Activated CD8-positive, alpha-beta memory T cell treated with anti-CD3 and anti-CD28 coated beads for 36 hours (primary cell): ENCODE results near the gene SET. TPM values are rescaled to one million over a fixed set of nuclear protein-coding genes. Genes with fewer than 3 reads are reported as not detected.
"Not testable (repeated sequence)": the region's sequence is repeated elsewhere in the genome, so short reads cannot be mapped to it uniquely, and the experiment has no call there.

Source experiments
- CTCF ChIA-PET: fragments of 350-600 bp; sonication (Branson Sonifier 250); formaldehyde crosslinking; loops from one replicate; lab custom pipeline; 2021; ENCODE audit warnings: antibody characterized with exemption; lab: Charles Lee
- POLR2A ChIA-PET: fragments of 350-600 bp; sonication (Branson Sonifier 250); formaldehyde crosslinking; loops from one replicate; lab custom pipeline; 2021; ENCODE audit warnings: antibody characterized with exemption; lab: Charles Lee
- total RNA-seq, 2 experiments: library from RNA; stranded (reverse); gene quantifications; one replicate each; pipeline ENCODE4 v1.2.3, GENCODE V29; 2021

Gene SET
- total RNA-seq: 100 to 1,000 TPM; 920 to 929 TPM

- ChIA-PET CTCF (interaction anchor here (1.0 kb wide), 1 partner anchor 9 kb away, joined by 3 read pairs; no protein-coding TSS in a partner anchor), POLR2A (interaction anchor here (0.6 to 1.7 kb wide), 4 partner anchors 9 to 217 kb away, joined by 4 to 5 read pairs (median 4); partner anchors contain the start of genes ENDOG and PKN3)
Observed at GRCh38 chr9:128688501-128689292, at the start of gene SET. Gene SET, plus strand, starts transcription at chr9:128689222. Its CDS starts 361 bp downstream, at chr9:128689583.

- ChIA-PET POLR2A (no interaction called here), CTCF (interaction anchor here (0.6 kb wide), 1 partner anchor 83 kb away, joined by 4 read pairs; no protein-coding TSS in a partner anchor)
Observed at GRCh38 chr9:128640603-128641002, 48.4 kb upstream of the SET start.

- CTCF ChIA-PET: interaction anchor here (0.7 kb wide), 1 partner anchor 26 kb away, joined by 3 read pairs; no protein-coding TSS in a partner anchor
- POLR2A ChIA-PET: interaction anchor here (0.6 kb wide), 1 partner anchor 280 kb away, joined by 5 read pairs; no protein-coding TSS in a partner anchor
Observed at GRCh38 chr9:128642675-128643245, 46.3 kb upstream of the SET start.

- CTCF ChIA-PET: interaction anchor here (0.8 kb wide), 1 partner anchor 66 kb away, joined by 3 read pairs; no protein-coding TSS in a partner anchor
- POLR2A ChIA-PET: no interaction called here
Observed at GRCh38 chr9:128643519-128644300, 45.3 kb upstream of the SET start.

GRCh38 chr9:128648206-128648605 is 40.8 kb upstream of the SET start:
- POLR2A ChIA-PET: interaction anchor here (0.5 kb wide), 1 partner anchor 54 kb away, joined by 3 read pairs; no protein-coding TSS in a partner anchor
- CTCF ChIA-PET: interaction anchor here (0.7 to 1.6 kb wide), 4 partner anchors 9 to 170 kb away, joined by 3 to 4 read pairs (median 3); partner anchors contain the start of gene ENDOG

GRCh38 chr9:128651798-128652197 is 37.2 kb upstream of the SET start:
- ChIA-PET POLR2A (interaction anchor here (0.6 kb wide), 1 partner anchor 16 kb away, joined by 4 read pairs; no protein-coding TSS in a partner anchor), CTCF (interaction anchor here (0.7 kb wide), 2 partner anchors 157 to 327 kb away, joined by 3 read pairs; no protein-coding TSS in a partner anchor)

- POLR2A ChIA-PET: no interaction called here
- CTCF ChIA-PET: interaction anchor here (0.7 to 0.8 kb wide), 2 partner anchors 13 to 18 kb away, joined by 3 read pairs; no protein-coding TSS in a partner anchor
Observed at GRCh38 chr9:128653908-128654307, 35.1 kb upstream of the SET start.

- ChIA-PET CTCF (no interaction called here), POLR2A (no interaction called here)
Observed at GRCh38 chr9:128654481-128654880, 34.5 kb upstream of the SET start.

GRCh38 chr9:128656416-128657343 is 32.3 kb upstream of the SET start, which contains the start of gene DYNC2I2:
Gene DYNC2I2, minus strand, starts transcription at chr9:128656847. Its CDS starts 121 bp downstream, at chr9:128656726.
- CTCF ChIA-PET: no interaction called here
- POLR2A ChIA-PET: interaction anchor here (0.7 kb wide), 1 partner anchor 564 kb away, joined by 8 read pairs; no protein-coding TSS in a partner anchor

GRCh38 chr9:128657344-128657704 is 31.7 kb upstream of the SET start:
- ChIA-PET POLR2A (no interaction called here), CTCF (no interaction called here)

- POLR2A ChIA-PET: no interaction called here
Observed at GRCh38 chr9:128657796-128658195, 31.2 kb upstream of the SET start.

GRCh38 chr9:128666481-128666941 is 22.5 kb upstream of the SET start:
- POLR2A ChIA-PET: interaction anchor here (0.6 to 0.7 kb wide), 4 partner anchors 15 to 242 kb away, joined by 3 to 8 read pairs (median 4); no protein-coding TSS in a partner anchor
- CTCF ChIA-PET: not testable (repeated sequence)

More at GRCh38 chr9:128657796-128658195, 31.2 kb upstream of the SET start:
- CTCF ChIA-PET: no interaction called here

- ChIA-PET POLR2A (no interaction called here), CTCF (interaction anchor here (0.6 kb wide), 1 partner anchor 266 kb away, joined by 3 read pairs; no protein-coding TSS in a partner anchor)
Observed at GRCh38 chr9:128669786-128670185, 19.2 kb upstream of the SET start.

GRCh38 chr9:128675382-128675781 is 13.6 kb upstream of the SET start:
- ChIA-PET POLR2A (no interaction called here), CTCF (interaction anchor here (1.0 to 1.2 kb wide), 2 partner anchors 9 to 27 kb away, joined by 3 read pairs; no protein-coding TSS in a partner anchor)

- POLR2A ChIA-PET: no interaction called here
- CTCF ChIA-PET: interaction anchor here (1.3 kb wide), 1 partner anchor 10 kb away, joined by 3 read pairs; no protein-coding TSS in a partner anchor
Observed at GRCh38 chr9:128677794-128678193, 11.2 kb upstream of the SET start.

- POLR2A ChIA-PET: interaction anchor here (0.5 to 2.6 kb wide), 8 partner anchors 19 to 260 kb away, joined by 3 to 9 read pairs (median 4); partner anchors contain the start of genes KYAT1, LRRC8A, PKN3 and ZDHHC12
- CTCF ChIA-PET: interaction anchor here (0.7 to 1.6 kb wide), 3 partner anchors 19 to 245 kb away, joined by 3 to 8 read pairs (median 3); partner anchors contain the start of gene PKN3
Observed at GRCh38 chr9:128683340-128684064, 5.5 kb upstream of the SET start.
